NCI-H2171 (cell line): ENCODE data around the gene IMMP1L.

Experiments used
- DNase-seq: peaks from one replicate; lab custom pipeline; 2025; lab: John Stamatoyannopoulos, UW

Gene IMMP1L

GRCh38 chr11:31387379-31387778 lies 122.0 kb downstream of the IMMP1L start:
- no peak for DNase-seq

GRCh38 chr11:31383116-31383515 lies 126.3 kb downstream of the IMMP1L start:
- no peak for DNase-seq
